ENCODE data around the gene PDS5A. TPM values are rescaled to one million over a fixed set of nuclear protein-coding genes. Genes with fewer than 3 reads are reported as not detected.

The PDS5A gene
- total and polyA plus RNA-seq, 2 of the 13 experiments (the other 11 are each of a cell fraction or from before 2014, with no cell fraction given) = 31.8 to 57.0 TPM

GRCh38 chr4:39937683-39938268, 39.9 kb downstream of the PDS5A start (continued):
- TF ChIP-seq ZNF609 (CRISPR knock-in tag; IDR thresholded peaks at IDR 0.05; ENCODE audit: borderline replicate concordance) = no peak
- TF ChIP-seq ZNF816 (CRISPR knock-in tag; IDR thresholded peaks at IDR 0.05; ENCODE audit: borderline replicate concordance) = no peak
- TF ChIP-seq KLF12 (CRISPR knock-in tag; IDR thresholded peaks at IDR 0.05; ENCODE audit: borderline replicate concordance) = no peak

GRCh38 chr4:39936565-39937418, 40.9 kb downstream of the PDS5A start:
- no peak overlapping the region for H2AFZ ChIP-seq (ENCODE audit: low read length)
- H3K27me3 ChIP-seq (ENCODE audit: control insufficient read depth in 1 of 2, insufficient read depth in 2 of 2, low read length in 2 of 2) = no peaks in the 10 kb centered on the region
- CTCF ChIA-PET (ENCODE audit: low intra/inter-chr PET ratio, low total read pairs) = no interaction called here
- no peak overlapping the region for H3K4me3 ChIP-seq (replicated peaks in 1 of 3; ENCODE audit: insufficient read depth in 1 of 3, low read depth in 2 of 3, low read length in 3 of 3)
- intact Hi-C loops (cut with micrococcal nuclease; ENCODE audit: unreplicated experiment) (no loop called here), in situ Hi-C loops (cut with HindIII; ENCODE audit: extremely low pct_ligation_motif_present, low pct_unique_long_range_greater_than_20kb) (no loop called here)
- H3K9me3 ChIP-seq (ENCODE audit: low read length) = no peaks in the 10 kb centered on the region
- FAIRE-seq = no peak
- DNase-seq (ENCODE audit: low spot score) = no peak
- H3K36me3 ChIP-seq (replicated peaks in 1 of 2; ENCODE audit: control insufficient read depth in 1 of 2, insufficient read depth in 2 of 2, low read length in 2 of 2) = peaks cover 2 to 3% of the 10 kb centered on the region in 2 experiments; a peak in 1 of 5 replicates
- no peak overlapping the region for H3K9ac ChIP-seq (ENCODE audit: insufficient read depth, low read depth, low read length)
- 97% methylated on average over 6 of the region's 6 CpGs for WGBS (ENCODE audit: low lambda C conversion rate)
- ATAC-seq = no peak
- POLR2A ChIA-PET = no interaction called here
- H4K20me1 ChIP-seq (ENCODE audit: insufficient read depth, low read length) = peaks cover 22% of the 10 kb centered on the region
- BruUV-seq (replicated peaks) = no TSS peak
- H3K4me1 ChIP-seq (ENCODE audit: insufficient read depth, low read length) = peaks cover 4% of the 10 kb centered on the region
- peaks cover 82% of the 10 kb centered on the region for H3K79me2 ChIP-seq (ENCODE audit: insufficient read depth, low read length)
- no peak overlapping the region for H3K27ac ChIP-seq (ENCODE audit: extremely low read length, insufficient read depth, low read length)
- H3K4me2 ChIP-seq (ENCODE audit: low read depth, low read length) = no peak overlapping the region
- TF ChIP-seq ZMAT5 (CRISPR knock-in tag; IDR thresholded peaks at IDR 0.05; ENCODE audit: borderline replicate concordance, low read depth) = no peak
- no peak for TF ChIP-seq TERF1 (CRISPR knock-in tag; IDR thresholded peaks at IDR 0.05)
- no peak for TF ChIP-seq GPBP1L1 (CRISPR knock-in tag; IDR thresholded peaks at IDR 0.05)
- no peak for TF ChIP-seq SETDB1 (CRISPR knock-in tag; IDR thresholded peaks at IDR 0.05; ENCODE audit: borderline replicate concordance)
- no peak for TF ChIP-seq CHD4 (IDR thresholded peaks at IDR 0.05; ENCODE audit: borderline replicate concordance, low read length)
- no peak for TF ChIP-seq DRAP1 (CRISPR knock-in tag; IDR thresholded peaks at IDR 0.05)
- TF ChIP-seq ZNF775 (CRISPR knock-in tag; IDR thresholded peaks at IDR 0.05; ENCODE audit: borderline replicate concordance) = no peak

Data from HepG2 (cell line).